ENCODE results near the gene CHTOP.
"Not testable (repeated sequence)": the region's sequence is repeated elsewhere in the genome, so short reads cannot be mapped to it uniquely, and the experiment has no call there.

Gene CHTOP

DNA sequence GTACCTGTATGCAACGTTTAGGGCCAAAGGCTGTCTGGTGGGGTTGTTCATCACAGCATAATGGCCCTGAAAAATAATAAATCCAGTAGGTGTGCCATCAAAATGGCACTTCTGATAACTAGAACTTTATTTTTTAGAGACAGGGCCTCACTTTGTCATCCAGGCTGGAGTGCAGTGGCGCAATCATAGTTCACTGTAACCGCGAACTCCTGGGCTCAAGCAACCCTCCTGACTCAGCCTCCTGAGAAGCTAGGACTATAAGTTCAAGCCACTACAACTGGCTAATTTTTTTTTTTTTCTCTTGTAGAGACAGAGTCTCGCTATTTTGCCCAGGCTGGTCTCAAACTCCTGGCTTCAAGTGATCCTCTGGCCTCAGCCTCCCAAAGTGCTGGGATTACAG lies 29.3 kb downstream of the CHTOP start:
- no peak for DNase-seq

DNA sequence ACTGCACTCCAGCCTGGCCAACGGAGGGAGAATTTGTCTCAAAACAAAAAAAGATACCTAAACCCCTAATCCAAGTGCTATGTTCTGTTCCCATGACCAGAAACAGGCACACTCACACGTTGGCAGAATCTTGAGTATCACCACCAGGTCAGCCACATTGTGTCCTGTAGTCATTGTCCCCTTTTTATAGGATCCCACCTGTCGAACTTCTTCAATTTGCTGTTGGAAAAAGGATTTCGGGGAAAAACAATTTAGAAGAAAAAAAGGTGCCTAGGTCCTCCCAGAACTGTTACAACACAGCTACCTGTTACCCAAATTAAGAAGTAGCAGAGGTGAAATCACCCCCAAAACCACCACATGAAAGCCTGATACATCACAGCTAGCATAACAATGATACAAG lies 33.6 kb downstream of the CHTOP start:
- DNase-seq: no peak

DNA sequence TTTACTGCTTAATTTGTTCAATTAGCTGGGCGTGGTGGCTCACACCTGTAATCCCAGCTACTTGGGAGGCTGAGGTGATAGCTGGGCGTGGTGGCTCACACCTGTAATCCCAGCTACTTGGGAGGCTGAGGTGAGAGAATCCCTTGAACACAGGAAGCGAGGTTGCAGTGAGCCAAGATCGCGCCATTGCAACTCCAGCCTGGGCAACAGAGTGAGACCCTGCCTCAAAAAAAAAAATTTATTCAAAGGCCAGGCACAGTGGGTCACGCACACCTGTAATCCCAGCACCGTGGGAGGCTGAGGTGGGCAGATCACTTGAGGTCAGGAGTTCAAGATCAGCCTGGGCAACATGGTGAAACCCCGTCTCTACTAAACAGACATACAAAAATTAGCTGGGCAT lies 34.8 kb downstream of the CHTOP start:
- not testable (repeated sequence) for DNase-seq

GRCh38 chr1:153669606-153670005 lies 35.7 kb downstream of the CHTOP start:
- DNase-seq: no peak

GRCh38 chr1:153670257-153670858 lies 36.5 kb downstream of the CHTOP start:
- no peak for DNase-seq

DNA sequence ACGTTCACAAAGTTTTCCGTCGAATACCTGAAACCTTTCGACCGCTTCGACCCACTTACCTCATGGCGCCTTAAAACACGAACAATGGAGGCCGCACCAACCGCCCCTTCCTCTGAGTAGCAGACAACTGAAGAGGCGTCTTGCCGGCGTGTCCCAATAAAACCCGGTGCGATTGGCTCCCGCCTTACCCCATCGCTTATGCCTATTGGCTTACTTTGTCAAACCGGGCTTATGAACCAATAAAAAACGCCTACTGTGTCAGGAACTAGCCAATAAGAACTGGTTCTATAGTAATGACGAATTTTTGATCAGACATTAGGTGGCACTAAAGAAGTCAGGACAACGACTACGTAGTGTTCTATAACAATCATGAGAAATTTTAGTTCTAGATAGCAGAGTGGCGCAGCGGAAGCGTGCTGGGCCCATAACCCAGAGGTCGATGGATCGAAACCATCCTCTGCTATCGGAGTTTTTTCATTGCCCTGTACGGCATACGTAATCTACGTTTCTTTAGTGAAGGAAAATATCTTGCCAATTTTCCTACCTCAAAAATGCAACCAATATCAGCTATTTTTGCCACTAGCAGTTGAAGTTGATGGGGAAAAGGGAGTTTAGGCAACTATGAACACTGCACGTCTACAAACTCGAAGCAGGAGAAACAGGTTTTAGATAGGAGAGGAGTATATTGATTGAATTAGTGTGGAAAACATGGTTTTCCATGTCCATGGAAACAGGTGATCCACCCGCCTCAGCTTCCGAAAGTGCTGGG lies 37.2 kb downstream of the CHTOP start, which contains the start of gene ILF2:
ILF2 (minus strand) TSS at position 135 of the 769 bp plus-strand sequence; CDS start at position 64, 71 bp downstream.
- peak; percentile 96 for DNase-seq

DNA sequence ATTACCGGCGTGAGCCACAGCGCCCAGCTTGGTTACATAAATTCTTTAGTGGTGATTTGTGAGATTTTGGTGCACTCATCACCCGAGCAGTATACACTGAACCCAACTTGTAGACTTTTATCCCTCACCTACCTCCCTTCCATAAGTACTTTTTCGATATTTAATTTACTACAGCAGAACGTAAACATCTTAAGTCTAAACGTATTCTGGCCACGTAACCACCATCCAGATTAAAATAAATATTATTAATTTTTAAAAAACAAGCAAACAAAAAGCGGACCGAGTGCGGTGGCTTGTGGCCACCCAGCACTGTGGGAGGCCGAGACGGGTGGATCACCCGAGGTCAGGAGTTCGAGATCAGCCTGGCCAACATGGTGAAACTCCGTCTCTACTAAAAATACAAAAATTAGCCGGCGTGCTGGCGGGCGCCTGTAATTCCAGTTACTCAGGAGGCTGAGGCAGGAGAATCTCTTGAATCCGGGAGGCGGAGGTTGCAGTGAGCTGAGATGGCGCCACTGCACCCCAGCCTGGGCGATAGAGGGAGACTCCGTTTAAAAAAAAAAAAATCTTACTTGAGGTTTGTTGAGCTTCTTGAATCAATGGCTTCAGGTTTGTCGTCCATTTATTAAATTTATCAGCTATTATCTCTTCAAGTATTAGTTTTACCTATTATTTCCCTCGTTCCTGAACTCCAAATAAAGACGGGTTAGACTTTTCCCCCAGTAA lies 37.9 kb downstream of the CHTOP start:
- DNase-seq: peak; percentile 62

GRCh38 chr1:153673511-153673910 lies 39.6 kb downstream of the CHTOP start:
- no peak for DNase-seq

DNA sequence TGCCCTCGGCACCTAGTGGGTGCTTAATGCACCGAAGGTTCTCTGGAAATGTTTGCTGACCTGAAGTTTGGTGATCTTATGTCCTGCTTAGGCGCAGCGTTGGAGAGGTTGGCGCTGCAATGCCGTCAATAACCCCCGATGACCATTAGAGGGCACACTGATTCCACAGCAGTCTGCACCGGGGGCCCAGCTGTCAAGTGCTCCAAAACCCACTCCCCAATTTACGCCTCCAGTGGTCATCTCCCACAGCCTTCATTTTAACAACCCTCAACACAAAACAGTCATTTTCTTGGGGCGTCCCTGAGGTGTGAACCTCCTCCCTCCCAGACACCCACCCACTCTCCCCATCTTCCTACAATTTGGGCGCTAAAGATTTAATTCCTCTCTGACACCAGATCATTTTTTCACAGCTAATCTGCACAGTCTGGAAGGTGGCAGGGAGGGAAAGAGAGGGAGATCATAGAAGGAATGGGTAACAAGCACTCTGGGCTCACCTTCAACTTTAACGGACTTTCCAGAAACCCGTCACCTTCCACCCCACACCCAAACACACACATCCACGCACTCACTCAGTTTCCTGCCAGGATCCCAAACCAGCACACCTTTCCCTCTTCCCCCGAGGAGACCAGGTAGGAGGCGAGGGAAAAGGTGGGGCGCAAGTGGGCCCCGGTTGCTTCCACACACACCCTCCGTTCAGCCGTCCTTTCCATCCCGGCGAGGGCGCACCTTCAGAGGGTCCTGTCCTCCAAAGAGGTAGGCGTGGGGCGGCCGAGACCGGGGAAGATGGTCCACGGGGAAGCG lies 44.1 kb downstream of the CHTOP start:
- DNase-seq: peak; percentile 54

DNA sequence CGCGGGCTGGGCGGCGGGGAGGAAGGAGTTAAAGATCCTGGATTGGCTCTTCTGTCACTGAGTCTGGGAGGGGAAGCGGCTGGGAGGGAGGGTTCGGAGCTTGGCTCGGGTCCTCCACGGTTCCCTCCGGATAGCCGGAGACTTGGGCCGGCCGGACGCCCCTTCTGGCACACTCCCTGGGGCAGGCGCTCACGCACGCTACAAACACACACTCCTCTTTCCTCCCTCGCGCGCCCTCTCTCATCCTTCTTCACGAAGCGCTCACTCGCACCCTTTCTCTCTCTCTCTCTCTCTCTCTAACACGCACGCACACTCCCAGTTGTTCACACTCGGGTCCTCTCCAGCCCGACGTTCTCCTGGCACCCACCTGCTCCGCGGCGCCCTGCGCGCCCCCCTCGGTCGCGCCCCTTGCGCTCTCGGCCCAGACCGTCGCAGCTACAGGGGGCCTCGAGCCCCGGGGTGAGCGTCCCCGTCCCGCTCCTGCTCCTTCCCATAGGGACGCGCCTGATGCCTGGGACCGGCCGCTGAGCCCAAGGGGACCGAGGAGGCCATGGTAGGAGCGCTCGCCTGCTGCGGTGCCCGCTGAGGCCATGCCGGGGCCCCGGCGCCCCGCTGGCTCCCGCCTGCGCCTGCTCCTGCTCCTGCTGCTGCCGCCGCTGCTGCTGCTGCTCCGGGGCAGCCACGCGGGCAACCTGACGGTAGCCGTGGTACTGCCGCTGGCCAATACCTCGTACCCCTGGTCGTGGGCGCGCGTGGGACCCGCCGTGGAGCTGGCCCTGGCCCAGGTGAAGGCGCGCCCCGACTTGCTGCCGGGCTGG lies 44.9 kb downstream of the CHTOP start, which contains the start of gene NPR1:
NPR1 (plus strand) TSS at position 170 of the 818 bp plus-strand sequence; CDS start at position 591, 421 bp downstream.
- DNase-seq: peak; percentile 41

DNA sequence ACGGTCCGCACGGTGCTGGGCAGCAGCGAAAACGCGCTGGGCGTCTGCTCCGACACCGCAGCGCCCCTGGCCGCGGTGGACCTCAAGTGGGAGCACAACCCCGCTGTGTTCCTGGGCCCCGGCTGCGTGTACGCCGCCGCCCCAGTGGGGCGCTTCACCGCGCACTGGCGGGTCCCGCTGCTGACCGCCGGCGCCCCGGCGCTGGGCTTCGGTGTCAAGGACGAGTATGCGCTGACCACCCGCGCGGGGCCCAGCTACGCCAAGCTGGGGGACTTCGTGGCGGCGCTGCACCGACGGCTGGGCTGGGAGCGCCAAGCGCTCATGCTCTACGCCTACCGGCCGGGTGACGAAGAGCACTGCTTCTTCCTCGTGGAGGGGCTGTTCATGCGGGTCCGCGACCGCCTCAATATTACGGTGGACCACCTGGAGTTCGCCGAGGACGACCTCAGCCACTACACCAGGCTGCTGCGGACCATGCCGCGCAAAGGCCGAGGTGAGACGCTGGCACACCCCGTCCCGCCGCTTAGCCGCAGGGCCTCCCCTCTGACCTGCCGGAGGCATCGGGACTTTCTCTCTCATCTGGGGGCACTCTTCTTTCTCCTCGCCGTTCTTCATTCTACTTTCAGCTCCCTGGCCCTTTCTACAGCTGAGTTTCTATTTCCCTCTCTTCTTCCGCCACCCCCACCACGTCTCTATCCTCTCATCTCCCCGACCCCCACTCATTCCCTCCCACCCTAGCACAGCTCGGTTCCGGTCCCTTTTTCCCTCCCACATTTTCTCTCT lies 45.7 kb downstream of the CHTOP start:
- DNase-seq: peak; percentile 54

GRCh38 chr1:153680120-153680403 lies 46.2 kb downstream of the CHTOP start:
- no peak for DNase-seq

GRCh38 chr1:153682730-153683129 lies 48.9 kb downstream of the CHTOP start:
- no peak for DNase-seq

- DNase-seq: no peak
These were observed 50.0 kb downstream of the CHTOP start for GRCh38 chr1:153683854-153684253.

DNA sequence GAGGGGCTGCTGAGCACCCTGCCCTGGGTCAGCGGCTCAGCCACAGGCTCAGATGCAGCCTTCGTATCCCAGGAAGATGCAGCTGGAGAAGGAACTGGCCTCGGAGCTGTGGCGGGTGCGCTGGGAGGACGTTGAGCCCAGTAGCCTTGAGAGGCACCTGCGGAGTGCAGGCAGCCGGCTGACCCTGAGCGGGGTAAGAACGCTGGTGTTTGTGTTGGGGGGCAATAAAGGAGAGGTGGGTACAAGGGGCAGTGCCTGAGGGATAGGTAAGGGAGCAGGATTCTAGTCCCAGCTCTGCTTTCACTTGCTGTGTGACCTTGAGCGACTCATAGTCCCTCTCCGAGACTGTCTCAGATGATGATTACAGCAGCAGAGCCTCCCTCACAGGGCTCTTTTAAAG lies 51.0 kb downstream of the CHTOP start:
- no peak for DNase-seq

GRCh38 chr1:153685544-153686340 lies 51.9 kb downstream of the CHTOP start:
- no peak for DNase-seq

GRCh38 chr1:153687346-153688125 lies 53.7 kb downstream of the CHTOP start:
- DNase-seq: no peak

- DNase-seq: no peak
These were observed 54.4 kb downstream of the CHTOP start for GRCh38 chr1:153688276-153688675.

- no peak for DNase-seq
These were observed 55.0 kb downstream of the CHTOP start for GRCh38 chr1:153688736-153689328.

All from activated T-cell treated with anti-CD3 and anti-CD28 coated beads, Interleukin-2, amount 50 U/mL, for 1 hour (primary cell).